NB4 (cell line): ENCODE data around the gene PRDX6.

ENCODE experiments used
- CTCF ChIP-seq: IDR thresholded peaks from one replicate; pipeline ENCODE4 v1.5.1; 2012; ENCODE audit warnings: low read depth, low read length
- MAX ChIP-seq: IDR thresholded peaks from 2 replicates; pipeline ENCODE4 v1.6.1; 2011; ENCODE audit warnings: low read depth, low read length

- TF ChIP-seq CTCF (no peak), MAX (no peak)
Observed at GRCh38 chr1:173429471-173430402, 47.4 kb upstream of the PRDX6 start.
